ENCODE measurements around the gene PTPN1. TPM values are rescaled to one million over a fixed set of nuclear protein-coding genes. Genes with fewer than 3 reads are reported as not detected.

The PTPN1 gene
- total and polyA plus RNA-seq, 8 donors, result 26.3 to 98.6 (median 30.4) TPM

GRCh38 chr20:50560867-50561266, 50.7 kb downstream of the PTPN1 start:
- H3K27me3 ChIP-seq, result no peaks in the 10 kb centered on the region
- peak overlapping the region; percentile 60 to 87 for H3K27ac ChIP-seq
- ATAC-seq, result no peak
- H3K4me1 ChIP-seq, result peaks cover 32 to 50% of the 10 kb centered on the region in 2 donors
- DNase-seq, result no peak
- H3K36me3 ChIP-seq, result peaks cover 0 to 57% of the 10 kb centered on the region in 2 donors
- no peaks in the 10 kb centered on the region for H3K9me3 ChIP-seq
- H3K4me3 ChIP-seq, result no peak overlapping the region
- no peak for TF ChIP-seq CTCF (IDR thresholded peaks at IDR 0.05)
- intact Hi-C loops (cut with DNase I), result no loop called here

GRCh38 chr20:50561379-50562078, 51.3 kb downstream of the PTPN1 start:
- H3K27me3 ChIP-seq, result no peaks in the 10 kb centered on the region
- H3K36me3 ChIP-seq, result peaks cover 0 to 64% of the 10 kb centered on the region in 2 donors
- no peak overlapping the region for H3K4me3 ChIP-seq
- no peak for DNase-seq
- peak; percentile 59 for ATAC-seq
- H3K9me3 ChIP-seq, result no peaks in the 10 kb centered on the region
- intact Hi-C loops (cut with DNase I), result no loop called here
- peak overlapping the region; percentile 68 to 87 for H3K27ac ChIP-seq
- peaks cover 32 to 53% of the 10 kb centered on the region in 2 donors for H3K4me1 ChIP-seq
- no peak for TF ChIP-seq CTCF (IDR thresholded peaks at IDR 0.05)

- Histone ChIP-seq H3K4me1 (peaks cover 32 to 59% of the 10 kb centered on the region in 2 donors), H3K27me3 (no peaks in the 10 kb centered on the region), H3K9me3 (no peaks in the 10 kb centered on the region), H3K4me3 (no peak overlapping the region), H3K36me3 (peaks cover 0 to 69% of the 10 kb centered on the region in 2 donors), H3K27ac (peak overlapping the region; percentile 68 to 87)
- TF ChIP-seq CTCF (IDR thresholded peaks at IDR 0.05), result no peak
- ATAC-seq, result peak; percentile 82
- intact Hi-C loops (cut with DNase I), result no loop called here
- DNase-seq, result peak in 1 of 4 donors; percentile 66
These were observed 52.1 kb downstream of the PTPN1 start for GRCh38 chr20:50562262-50562701.

GRCh38 chr20:50563133-50563944, 53.2 kb downstream of the PTPN1 start:
- Histone ChIP-seq H3K27me3 (no peaks in the 10 kb centered on the region), H3K4me1 (peaks cover 32 to 70% of the 10 kb centered on the region in 2 donors), H3K9me3 (no peaks in the 10 kb centered on the region), H3K27ac (peak overlapping the region; percentile 68 to 87), H3K36me3 (peaks cover 0 to 72% of the 10 kb centered on the region in 2 donors), H3K4me3 (no peak overlapping the region)
- no peak for TF ChIP-seq CTCF (IDR thresholded peaks at IDR 0.05)
- intact Hi-C loops (cut with DNase I), result no loop called here
- DNase-seq, result no peak
- no peak for ATAC-seq

GRCh38 chr20:50565383-50565782, 55.2 kb downstream of the PTPN1 start:
- H3K36me3 ChIP-seq, result peaks cover 0 to 91% of the 10 kb centered on the region in 2 donors
- intact Hi-C loops (cut with DNase I), result no loop called here
- no peak overlapping the region for H3K4me3 ChIP-seq
- DNase-seq (no peak), ATAC-seq (peak; percentile 2)
- H3K27ac ChIP-seq, result peak overlapping the region in 1 of 2 donors; percentile 61
- H3K9me3 ChIP-seq, result no peaks in the 10 kb centered on the region
- peaks cover 32 to 69% of the 10 kb centered on the region in 2 donors for H3K4me1 ChIP-seq
- no peaks in the 10 kb centered on the region for H3K27me3 ChIP-seq
- TF ChIP-seq CTCF (IDR thresholded peaks at IDR 0.05), result no peak
